ENCODE data around the gene HCK.
"Not testable (repeated sequence)": the region's sequence is repeated elsewhere in the genome, so short reads cannot be mapped to it uniquely, and the experiment has no call there.

HCK gene

DNA sequence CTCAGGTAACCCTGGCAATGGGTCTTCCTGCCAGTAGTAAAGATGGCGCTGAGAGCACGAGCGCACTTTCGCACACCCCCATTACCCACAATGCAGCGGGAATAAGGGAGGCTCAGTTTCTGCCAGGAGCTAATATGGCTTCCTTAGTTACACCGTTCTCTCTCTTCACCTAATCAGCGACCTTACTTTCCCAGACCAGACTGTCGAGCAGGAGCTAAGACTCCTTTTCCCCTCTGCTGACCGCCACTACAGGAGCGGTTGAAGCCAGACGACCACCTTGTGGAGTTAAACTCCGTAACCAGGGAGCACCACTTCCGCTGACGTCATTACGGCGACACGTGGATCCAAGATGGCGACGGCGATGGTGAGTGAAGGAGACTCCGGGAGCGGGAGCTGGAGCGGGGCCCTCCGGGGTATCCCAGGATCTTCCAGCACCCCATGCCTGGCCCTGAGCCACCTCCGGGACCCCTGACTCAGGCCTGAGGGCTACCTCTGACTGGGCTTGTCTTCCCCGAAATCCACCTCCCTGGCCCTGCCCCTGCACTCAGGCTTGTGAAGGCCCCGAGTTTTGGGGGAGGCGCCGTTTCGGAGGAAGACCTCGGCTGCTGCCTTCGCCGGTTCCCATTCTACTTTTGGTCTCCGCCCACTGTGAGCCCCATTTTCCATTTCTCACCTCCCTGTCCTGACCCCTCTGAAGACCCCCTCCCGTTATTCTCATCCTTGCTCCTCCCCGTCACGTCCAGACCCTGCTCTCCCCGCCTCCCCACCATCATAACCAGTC, 57.5 kb downstream of the HCK start, which contains the start of gene TM9SF4:
TSS of gene TM9SF4 (plus strand) at position 323 of the 781 bp plus-strand sequence. CDS start at position 350, 27 bp downstream.
- DNase-seq, result peak; percentile 95 to 97

DNA sequence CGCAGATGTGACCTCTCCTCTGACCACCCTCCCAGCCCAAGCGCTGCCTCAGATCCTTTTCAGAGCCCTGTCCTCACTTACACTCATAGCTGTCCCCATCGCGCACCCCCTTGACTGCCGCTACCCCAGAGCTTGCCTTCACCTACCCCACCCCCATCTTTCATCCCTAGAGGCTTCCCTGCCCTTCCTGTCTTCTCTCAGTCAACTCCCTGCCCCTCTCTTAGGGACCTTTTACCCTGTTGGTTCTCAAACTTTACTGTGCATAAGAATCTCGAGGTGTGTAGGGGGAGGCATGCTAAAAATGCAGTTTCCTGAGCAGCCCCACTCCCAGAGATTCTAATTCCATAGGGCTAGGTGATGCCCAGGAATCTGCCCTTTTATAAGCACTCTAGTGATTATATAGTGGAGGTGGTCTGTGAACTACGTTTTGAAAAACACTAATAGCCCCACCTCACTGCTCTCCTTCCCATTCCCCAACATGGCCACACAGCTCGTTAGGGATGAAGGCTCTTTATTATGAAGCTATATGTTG, 58.2 kb downstream of the HCK start:
- no peak for DNase-seq

DNA sequence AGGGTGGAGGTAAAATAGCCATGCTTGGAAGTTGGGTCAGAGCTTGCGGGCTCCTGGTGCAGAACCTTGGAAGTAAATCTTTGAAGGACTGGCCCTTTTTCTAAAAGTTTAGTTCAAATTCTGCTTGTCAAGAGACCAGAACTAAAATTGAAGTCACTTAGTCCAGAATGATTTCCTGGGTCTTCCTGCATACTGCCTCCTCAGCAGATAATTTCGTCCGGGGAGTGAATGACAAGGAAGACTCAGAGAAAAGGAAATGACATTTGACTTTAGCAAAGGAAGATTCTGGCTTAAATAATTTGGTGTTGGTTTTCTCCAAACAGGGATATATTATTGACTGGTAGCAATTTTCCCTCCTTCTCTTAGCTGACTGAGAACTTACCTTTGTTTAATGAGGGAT, 58.7 kb downstream of the HCK start:
- DNase-seq, result no peak

DNA sequence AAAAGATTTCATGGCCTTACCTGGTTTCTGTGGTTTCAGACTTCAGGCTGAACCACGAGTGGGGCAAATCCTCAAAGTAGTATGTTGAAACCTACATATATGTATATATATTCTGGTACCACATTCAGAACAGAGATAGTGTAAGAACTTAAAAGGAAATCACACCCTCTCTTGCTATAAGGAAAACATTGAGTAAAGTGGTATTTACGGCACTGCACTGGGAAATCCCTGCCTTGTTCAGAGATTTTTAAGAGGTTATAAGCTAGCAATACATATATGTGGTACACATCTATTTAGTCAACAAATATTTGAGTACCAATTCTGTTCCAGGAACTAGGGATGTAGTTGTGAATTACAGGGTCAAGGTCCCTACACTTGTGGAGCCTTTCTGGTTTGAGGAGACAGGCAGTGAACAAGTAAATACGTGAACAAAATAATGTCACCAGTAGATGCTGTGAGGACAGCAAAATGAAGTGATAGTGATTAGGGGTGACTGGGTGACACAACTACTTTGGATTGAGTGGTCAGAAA, 59.2 kb downstream of the HCK start:
- no peak for DNase-seq

DNA sequence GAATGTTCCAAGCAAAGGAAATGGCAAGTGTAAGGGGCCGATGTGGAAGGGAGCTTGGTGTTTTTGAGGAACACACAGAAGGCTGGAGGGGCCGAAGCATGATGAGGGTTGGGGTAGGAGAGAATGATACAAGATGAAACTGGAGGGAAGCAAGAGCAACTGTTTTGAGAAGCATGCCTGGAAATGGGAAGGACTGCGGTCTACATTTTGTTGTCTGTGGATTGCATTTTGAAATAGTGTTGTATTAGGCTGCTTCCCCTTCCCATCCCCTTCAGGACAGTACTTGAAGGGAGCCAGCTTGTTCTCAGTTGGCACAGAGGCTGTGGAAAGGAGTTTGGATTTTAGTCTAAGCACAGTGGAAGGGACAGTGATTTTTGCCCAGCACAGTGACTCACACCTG, 59.7 kb downstream of the HCK start:
- no peak for DNase-seq

DNA sequence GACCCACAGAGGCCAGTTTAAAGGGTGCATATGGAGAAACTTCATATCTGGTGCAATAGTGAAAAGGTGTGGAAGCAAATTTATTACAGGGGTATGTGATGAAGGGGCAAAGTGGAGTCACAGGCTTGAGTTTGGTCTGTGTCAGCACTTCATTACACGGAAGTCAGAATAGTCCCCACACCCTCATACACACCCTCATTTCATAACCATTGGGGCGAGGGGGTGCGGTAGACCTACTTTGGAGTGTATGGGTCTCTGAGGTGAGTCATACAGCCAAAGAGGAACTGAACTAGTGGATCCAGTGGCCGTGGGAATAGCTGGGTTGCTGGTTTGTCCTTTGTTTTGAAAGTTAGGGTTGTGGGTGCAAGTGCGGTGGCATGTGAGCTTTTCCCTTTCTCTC, 60.8 kb downstream of the HCK start:
- peak in 1 of 2 experiments; percentile 27 for DNase-seq

DNA sequence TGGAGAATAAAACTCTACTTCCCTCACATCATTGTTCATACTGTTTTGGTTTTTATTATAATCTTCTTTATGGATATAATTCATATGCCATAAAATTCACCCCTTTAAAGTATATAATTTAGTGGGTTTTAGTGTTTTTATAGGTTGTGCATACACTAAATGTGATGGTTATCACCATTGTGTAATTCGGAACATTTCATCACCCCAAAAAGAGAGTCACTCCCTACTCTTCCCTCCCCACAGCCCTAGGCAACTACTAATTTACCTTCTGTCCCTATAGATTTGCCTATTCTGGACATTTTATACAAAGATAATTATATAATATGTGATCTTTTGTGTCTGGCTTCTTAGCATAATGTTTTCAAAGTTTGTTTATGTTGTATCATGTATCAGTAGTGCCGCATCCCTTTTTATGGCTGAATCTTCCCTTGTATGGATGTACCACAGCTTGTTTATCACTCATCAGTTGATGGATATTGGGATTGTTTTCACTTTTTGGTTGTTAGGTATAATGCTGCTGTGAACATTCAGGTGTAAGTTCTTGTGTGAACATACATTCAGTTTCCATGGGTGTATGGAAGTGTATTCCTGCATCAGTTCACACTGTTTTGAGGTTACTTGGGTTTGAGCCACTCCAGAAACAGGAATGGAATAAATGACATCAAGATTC, 61.7 kb downstream of the HCK start:
- no peak for DNase-seq

DNA sequence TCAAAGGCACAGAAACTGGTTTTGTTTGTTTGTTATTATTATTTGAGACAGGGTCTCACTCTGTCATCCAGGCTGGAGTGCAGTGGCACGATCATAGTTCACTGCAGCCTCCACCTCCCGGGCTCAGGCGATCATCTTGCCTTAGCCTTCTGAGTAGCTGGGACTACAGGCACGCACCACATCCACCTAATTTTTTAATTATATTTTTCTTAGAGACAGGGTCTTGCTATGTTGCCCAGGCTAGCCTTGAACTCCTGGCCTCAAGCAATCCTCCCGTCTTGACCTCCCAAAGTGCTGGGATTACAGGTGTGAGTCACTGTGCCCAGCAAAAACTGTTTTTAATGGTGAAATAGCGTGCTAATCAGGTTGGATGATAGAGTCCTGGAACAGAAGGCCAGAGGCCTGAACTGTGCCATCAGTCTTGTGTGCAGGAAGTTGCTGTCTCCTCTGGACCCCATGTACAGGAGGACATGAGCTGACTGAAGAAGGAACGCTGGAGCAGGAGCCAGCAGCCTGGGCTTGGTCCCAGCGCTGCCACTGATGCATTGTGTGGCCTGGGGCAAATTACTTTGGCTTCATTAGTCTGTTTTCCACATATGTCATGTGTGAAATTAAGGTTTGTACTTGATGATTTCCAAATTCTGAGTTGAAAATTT, 62.4 kb downstream of the HCK start:
- no peak for DNase-seq

DNA sequence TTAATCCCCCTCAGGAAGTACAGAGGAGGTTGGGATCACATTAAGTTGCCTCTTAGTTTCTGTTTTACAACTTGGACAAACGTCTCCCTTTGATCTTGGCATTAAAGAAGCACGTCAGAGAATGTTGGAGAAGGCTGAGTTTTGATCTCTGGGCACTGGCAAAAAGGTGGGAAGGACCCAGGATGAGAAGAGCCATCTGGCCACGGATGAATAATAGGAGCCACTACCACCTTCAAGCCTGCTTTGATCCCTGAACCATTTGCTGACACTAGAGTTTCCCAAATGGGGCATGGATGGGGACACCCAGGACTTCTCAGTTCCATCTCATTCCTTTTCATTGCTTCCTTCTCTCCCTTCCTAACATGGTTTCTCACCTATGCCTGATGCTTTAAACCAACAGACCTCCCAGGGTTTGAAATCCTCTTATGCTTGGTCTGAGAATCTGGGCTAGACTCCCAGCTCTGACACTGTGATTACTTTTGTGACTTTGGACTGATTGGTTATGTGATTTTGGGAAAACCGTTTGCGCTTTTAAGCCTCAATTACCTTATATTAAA, 63.2 kb downstream of the HCK start:
- DNase-seq, result no peak

DNA sequence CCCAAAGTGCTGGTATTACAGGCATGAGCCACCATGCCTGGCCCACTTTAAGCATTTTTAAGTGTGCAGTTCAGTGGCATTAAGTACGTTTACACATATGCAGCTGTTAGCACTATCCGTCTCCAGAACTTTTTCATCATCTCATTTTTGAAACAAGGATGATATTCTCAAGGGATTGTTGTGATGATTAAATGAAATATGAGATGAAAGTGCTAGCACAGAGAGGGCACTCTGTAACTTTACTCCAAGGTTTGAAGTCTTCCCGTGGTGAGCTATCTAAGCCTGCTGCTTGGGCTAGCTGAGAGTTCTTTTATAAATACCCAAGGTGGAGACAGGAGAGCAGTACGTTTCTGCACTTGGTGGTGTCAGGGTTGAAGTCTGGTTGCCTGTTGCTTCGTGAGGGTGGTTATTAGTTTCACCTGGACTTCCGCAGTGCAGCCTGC, 64.1 kb downstream of the HCK start:
- no peak for DNase-seq

DNA sequence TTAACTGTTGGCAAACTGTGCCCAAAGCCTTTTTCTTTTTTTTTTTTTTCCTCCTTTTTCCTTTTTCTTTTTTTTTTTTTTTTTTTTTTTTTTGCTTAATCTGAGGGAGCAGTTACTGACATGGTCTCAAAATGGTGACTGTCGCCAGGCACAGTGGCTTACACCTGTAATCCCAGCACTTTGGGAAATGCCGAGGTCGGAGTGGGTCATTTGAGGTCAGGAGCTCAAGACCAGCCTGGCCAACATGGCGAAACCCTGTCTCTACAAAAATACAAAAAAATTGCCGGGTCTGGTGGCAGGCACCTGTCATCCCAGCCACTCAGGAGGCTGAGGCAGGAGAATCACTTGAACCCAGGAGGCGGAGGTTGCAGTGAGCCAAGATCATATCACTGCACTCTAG, 64.8 kb downstream of the HCK start:
- not testable (repeated sequence) for DNase-seq

DNA sequence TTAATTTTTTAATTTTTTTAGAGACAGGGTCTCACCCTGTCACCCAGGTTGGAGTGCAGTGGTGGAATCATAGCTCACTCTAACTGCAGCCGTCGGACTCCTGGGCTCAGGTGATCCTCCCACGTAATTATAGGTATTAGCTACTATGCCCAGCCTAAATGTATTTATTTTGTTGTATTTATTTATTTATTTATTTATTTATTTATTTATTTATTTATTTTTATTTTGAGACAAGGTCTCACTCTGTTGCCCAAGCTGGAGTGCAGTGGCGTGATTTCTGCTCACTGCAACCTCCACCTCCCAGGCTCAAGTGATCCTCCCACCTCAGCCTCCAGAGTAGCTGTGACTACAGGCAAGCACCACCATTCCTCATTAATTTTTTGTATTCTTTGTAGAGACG, 66.4 kb downstream of the HCK start:
- not testable (repeated sequence) for DNase-seq

DNA sequence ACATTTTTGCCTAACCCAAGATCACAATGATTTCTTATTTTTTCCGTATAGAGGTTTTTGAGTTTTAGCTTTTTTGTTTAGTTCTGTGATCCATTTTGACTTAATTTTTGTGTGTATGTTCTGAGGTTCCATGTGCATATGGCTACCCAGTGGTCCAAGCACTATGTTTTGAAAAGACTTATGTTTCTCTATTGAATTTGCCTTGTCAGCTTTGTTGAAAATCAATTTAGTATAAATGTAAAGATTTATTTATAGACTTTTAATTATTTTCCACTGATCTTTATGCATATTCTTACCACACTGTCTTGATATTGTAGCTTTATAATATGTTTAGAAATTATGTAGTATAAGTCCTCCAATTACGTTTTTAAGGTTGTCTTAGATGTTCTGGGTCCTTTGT, 67.7 kb downstream of the HCK start:
- no peak for DNase-seq

DNA sequence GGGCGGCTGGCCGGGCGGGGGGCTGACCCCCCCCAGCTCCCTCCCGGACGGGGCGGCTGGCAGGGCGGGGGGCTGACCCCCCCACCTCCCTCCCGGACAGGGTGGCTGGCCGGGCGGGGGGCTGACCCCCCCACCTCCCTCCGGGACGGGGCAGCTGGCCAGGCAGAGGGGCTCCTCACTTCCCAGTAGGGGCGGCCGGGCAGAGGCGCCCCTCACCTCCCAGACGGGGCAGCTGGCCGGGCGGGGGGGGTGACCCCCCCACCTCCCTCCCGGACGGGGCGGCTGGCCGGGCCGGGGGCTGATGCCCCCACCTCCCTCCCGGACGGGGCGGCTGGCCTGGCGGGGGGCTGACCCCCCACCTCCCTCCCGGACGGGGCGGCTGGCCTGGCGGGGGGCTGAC, 69.9 kb downstream of the HCK start:
- not testable (repeated sequence) for DNase-seq

DNA sequence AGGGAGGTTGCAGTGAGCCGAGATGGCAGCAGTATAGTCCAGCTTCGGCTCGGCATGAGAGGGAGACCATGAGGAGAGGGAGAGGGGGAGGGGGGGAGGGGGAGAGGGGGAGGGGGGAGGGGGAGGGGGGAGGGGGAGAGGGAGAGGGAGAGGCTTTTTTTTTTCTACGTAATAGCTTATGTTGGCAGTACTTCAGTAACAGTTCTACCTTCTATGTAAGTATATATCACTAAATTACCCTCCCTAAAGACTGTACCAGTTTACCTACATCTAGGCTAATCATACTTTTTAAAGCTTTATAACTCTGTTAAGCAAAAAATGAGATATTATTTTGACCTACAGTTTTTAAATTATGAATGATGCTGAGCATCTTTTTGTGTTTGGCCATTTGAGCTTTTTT, 71.0 kb downstream of the HCK start:
- no peak for DNase-seq

DNA sequence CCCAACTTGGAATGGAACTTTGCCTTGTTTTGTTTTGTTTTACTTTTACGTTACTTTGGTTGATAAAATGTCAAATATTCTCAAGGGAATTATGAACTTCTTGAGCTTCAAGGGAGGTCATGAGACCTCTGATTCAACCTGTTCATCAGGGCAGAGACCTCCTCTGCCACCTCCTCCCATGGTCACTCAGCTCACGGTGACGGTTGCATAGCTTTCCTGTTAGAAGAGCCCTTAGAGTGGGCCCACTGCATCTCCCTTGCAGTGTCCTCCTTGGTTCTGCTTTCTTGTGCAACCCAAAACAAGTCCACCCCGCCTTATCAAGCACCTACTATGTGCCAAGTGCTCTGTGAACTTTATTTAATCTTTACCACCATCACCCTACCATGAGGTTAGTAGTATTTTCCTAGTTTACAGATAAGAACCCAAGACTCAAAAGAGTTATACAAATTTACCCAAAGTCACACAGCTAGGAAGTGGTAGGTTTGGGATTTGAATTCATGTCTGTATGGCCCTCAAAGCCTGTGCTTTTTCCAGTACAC, 72.9 kb downstream of the HCK start:
- DNase-seq, result no peak

DNA sequence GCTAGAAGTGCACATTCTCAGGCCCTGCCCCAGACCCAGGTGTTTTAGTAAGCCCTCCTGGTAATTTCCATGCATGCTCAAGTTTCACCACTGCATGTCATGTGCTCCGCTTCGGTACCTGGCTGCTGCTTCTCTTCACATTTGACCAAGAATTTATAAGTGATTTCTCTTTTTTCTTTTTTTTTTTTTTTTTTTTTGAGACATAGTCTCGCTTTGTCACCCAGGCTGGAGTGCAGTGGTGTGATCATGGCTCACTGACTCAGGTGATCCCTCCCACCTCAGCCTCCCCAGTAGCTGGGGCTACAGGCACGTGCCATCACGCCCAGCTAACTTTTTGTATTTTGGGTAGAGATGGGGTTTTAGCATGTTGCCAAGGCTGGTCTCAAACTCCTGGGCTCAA, 73.5 kb downstream of the HCK start:
- no peak for DNase-seq

DNA sequence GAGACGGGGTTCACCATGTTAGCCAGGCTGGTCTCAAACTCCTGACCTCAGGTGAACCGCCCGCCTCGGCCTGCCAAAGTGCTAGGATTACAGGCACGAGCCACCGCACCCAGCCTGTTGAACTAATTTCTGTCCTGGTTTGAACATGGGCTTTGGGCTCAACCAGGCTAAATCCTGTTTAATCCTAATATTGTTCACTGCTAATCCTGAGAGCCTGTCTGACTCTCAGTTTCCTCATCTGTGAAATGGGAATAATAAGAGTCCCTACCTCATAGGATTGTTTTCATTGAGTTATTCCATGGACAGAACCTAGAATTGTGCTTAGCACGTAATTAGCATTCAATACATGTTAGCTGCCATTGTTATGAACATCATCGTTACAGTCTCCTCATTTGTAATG, 74.9 kb downstream of the HCK start:
- DNase-seq, result no peak

DNA sequence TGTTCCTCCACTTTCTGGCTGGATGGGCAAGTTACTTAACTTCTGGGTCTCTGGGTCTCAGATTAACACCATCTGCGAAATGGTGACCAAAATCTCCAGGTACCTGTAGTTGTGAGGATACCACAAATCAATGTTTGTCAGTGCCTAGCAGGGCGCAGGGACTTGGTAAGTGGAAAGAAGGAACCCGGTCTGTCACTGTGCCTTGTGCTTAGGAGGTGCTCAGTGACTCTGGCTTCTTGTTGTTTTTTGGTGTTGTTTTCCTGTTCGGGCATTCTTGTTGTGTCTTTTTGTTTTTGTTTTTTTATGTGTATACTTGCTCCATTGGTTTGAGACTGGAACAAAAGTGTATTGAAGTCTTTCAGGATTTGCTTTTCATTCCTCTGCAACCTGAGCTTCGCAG, 75.3 kb downstream of the HCK start:
- no peak for DNase-seq

DNA sequence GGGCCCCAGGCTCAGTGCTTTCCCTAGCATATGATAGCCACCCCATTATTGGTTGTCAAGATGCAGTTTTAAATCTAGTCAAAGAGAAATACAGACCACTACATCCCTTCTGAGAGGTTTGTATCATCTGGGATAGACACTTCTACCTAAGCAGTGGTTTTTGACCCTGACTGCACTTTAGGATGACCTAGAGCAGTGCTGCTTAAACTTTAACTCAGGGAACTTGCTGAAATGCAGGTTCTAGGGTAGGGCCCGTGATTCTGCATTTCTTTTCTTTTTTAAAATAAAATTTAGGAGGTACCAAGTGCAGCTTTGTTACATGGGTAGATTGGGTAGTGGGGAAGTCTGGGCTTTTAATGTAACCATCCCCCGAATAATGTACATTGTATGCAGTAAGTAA, 76.1 kb downstream of the HCK start:
- DNase-seq, result no peak

DNA sequence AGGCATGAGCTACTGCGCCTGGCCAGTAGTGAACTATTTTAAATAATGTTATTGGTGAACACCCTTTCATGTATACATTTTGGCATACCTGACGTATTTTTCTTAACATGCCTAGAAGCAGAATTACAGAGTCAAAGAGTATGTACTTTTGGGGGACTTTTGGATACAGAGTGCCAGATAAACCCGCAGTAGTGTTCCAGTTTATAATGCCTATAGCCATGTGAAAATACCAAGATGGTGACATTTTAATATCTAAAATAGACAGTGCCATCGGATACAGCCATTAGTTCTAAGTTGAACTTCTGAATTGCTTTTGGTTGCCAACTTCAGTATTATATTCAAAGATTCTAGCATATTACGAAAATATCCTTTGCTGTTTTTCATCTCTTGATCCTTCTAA, 77.8 kb downstream of the HCK start:
- DNase-seq, result no peak

DNA sequence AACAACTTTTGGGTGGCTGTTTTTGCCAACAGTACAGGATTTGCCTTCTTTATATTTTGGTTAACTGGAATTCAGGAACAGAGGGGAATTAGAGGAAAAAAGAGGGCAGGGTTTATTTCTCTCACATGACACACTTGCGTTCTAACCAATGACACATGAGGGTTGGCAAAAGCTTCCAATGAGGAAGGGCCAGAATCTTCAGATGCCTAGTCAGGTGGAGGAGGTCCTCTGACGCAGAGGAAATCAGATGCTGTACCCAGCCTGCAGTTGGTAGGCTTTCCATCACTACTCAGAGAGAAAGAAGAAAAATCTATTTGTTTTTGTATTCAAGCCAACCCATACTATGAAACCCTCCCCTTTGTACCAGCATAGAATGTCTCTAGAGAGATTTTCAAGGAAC, 78.3 kb downstream of the HCK start:
- no peak for DNase-seq

DNA sequence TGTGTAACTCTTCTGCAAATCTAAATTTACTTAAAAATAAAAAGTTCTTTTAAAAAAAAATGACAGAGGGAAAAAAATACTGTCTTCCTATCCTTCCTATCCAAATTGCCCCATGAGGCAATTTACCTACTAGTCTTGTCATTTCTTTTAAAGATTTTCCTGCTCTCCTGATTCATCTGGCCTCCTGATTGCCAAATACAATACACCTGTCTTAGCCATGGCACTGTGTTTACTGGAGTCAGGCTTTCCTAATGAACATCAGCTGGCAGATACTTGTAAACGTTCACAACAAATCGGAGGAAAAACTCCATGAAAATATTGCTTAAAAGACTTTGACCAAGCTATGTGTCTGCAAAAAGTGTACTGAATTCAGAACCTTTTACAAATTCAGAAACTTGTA, 78.9 kb downstream of the HCK start:
- DNase-seq, result no peak
